ENCODE data around the gene EDNRA. TPM values are rescaled to one million over a fixed set of nuclear protein-coding genes. Genes with fewer than 3 reads are reported as not detected.
A peak's percentile ranks its signal among the peaks of the same experiment; 100 is the strongest.

The EDNRA gene
- total RNA-seq, 4 donors from 2014 or later: 12.7 to 25.5 (median 19.4) TPM

DNA sequence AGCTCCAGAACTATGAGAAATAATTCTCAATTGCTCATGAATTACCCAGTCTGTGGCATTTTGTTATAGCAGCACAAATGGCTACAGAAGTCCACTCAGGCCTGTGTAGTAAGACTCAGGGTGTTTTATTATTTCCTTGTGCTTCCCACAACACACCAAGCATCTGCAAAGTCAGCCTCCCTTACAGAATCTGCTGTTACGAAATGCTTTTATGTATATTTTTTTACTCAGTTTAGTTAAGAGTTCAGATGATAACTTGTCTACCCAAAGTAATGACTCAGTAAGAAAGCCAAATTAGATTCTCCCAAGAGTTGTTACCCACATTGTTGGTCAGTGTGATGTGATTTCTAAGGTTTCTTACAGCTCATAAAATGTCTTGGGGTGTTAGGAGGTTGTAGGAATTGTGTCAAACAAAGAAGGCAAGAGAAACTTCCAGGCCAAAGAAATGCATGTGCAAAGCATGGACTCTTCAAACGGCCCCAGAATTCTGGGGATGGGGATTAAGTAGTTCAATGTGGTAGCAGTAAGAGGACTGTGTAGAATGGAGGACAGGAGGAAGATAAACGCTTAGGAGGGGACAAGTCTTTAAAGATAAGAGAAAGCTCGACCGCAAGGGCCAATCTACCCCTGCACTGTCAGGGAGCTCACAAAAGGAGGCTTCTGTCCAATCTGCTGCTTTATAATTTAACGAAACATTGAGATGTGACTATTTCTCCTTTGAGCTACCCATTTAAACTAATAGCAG lies 100.9 kb downstream of the EDNRA start:
- 83 to 87% methylated on average over 6 of the region's 6 CpGs for WGBS, 2 donors
- TF ChIP-seq EP300 (IDR thresholded peaks at IDR 0.05) (no peak), POLR2A (IDR thresholded peaks at IDR 0.05) (no peak)
- TF ChIP-seq, protein P1, sequence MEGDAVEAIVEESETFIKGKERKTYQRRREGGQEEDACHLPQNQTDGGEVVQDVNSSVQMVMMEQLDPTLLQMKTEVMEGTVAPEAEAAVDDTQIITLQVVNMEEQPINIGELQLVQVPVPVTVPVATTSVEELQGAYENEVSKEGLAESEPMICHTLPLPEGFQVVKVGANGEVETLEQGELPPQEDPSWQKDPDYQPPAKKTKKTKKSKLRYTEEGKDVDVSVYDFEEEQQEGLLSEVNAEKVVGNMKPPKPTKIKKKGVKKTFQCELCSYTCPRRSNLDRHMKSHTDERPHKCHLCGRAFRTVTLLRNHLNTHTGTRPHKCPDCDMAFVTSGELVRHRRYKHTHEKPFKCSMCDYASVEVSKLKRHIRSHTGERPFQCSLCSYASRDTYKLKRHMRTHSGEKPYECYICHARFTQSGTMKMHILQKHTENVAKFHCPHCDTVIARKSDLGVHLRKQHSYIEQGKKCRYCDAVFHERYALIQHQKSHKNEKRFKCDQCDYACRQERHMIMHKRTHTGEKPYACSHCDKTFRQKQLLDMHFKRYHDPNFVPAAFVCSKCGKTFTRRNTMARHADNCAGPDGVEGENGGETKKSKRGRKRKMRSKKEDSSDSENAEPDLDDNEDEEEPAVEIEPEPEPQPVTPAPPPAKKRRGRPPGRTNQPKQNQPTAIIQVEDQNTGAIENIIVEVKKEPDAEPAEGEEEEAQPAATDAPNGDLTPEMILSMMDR (IDR thresholded peaks at IDR 0.05): no peak
- Histone ChIP-seq H3K27ac (no peak overlapping the region), H3K36me3 (no peaks in the 10 kb centered on the region), H3K9me3 (peaks cover 0 to 10% (median 2%) of the 10 kb centered on the region in 4 donors), H3K4me1 (peaks cover 0 to 6% (median 0%) of the 10 kb centered on the region in 4 donors), H3K4me3 (no peak overlapping the region), H3K27me3 (no peaks in the 10 kb centered on the region)
- DNase-seq (ENCODE audit: low spot score in 2 of 2): no peak

DNA sequence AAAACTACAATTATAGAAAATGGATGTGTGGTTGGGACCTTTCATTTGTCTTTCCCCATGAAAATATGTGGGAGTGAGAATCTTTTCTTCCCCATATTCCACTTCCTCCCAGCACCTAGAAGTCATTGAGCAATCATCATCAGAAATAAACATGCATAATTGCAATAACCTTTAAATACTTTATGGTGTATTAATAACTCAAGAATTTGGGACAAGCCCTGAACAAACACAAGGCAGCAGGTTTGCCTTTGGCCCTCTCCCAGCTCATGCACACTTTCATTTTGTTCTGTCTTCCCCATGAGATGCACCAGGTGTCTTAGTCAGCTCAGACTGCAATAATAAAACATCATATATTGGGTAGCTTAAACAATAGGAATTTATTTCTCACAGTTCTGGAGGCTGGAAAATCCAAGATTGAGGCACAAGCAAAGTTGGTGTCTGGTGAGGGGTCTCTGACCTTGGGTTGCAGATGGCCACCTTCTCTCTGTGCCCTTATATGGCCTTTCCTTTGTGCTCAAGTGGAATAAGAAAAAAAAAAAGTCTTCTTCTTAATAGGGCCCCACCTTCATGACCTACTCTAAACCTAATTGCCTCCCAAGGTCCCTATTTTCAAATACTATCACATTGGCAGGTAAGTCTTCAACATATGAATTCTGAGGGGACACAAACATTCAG lies 101.6 kb downstream of the EDNRA start:
- DNase-seq (ENCODE audit: low spot score in 2 of 2): no peak
- Histone ChIP-seq H3K9me3 (peaks cover 0 to 10% (median 2%) of the 10 kb centered on the region in 4 donors), H3K36me3 (no peaks in the 10 kb centered on the region), H3K27me3 (no peaks in the 10 kb centered on the region), H3K4me3 (no peak overlapping the region), H3K4me1 (peaks cover 0 to 14% (median 0%) of the 10 kb centered on the region in 4 donors), H3K27ac (no peak overlapping the region)
- TF ChIP-seq, protein P1 (IDR thresholded peaks at IDR 0.05): no peak
- TF ChIP-seq POLR2A (IDR thresholded peaks at IDR 0.05): no peak
- no peak for TF ChIP-seq EP300 (IDR thresholded peaks at IDR 0.05)

DNA sequence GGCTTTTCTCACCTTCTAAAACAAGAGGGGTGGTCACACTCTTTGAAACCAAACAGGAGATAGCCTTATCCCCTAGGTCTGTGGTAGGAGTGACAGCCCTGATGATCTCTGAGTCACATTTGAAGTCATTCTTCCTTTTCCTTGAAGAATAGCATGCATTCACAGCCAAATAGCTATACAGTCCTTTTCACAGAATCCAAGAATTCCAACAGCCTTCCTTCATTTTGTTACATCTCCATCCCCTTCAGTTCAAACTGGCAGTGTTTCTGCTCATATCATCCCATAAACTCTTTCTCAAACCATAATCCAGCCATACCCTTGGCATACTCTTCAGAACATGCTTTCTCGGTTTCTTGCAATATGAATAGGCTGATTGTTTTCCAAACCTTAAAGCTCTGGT lies 103.0 kb downstream of the EDNRA start:
- WGBS, 2 donors: 49 to 63% methylated on average over 1 of the region's 1 CpG
- no peak overlapping the region for H3K27ac ChIP-seq
- no peak for TF ChIP-seq POLR2A (IDR thresholded peaks at IDR 0.05)
- TF ChIP-seq, protein P1 (IDR thresholded peaks at IDR 0.05): no peak
- no peak for TF ChIP-seq EP300 (IDR thresholded peaks at IDR 0.05)
- H3K4me3 ChIP-seq: no peak overlapping the region
- H3K4me1 ChIP-seq: peaks cover 0 to 19% (median 0%) of the 10 kb centered on the region in 4 donors
- no peak for DNase-seq (ENCODE audit: low spot score in 2 of 2)
- no peaks in the 10 kb centered on the region for H3K27me3 ChIP-seq
- peaks cover 0 to 10% (median 2%) of the 10 kb centered on the region in 4 donors for H3K9me3 ChIP-seq
- H3K36me3 ChIP-seq: no peaks in the 10 kb centered on the region

DNA sequence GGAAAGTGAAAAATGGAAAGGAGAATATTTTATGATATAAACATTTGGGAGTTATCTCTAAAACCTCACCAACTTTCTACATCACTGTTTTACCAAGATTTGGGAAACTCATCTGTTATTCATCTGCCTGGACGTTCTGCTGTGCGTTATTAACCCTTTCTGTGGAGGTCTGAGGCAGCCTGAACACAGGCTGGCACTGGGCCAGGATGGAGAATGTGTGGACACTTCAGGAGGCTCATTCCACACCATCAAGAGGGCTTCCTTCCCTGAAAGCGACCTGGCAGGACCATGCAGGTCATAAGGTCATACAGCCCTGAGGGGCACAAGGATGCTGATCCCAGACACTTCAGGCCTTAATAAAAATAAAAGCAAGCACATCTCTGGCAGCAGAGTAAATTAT lies 105.1 kb downstream of the EDNRA start:
- H3K4me3 ChIP-seq: no peak overlapping the region
- no peaks in the 10 kb centered on the region for H3K27me3 ChIP-seq
- TF ChIP-seq, protein P1 (IDR thresholded peaks at IDR 0.05): no peak
- TF ChIP-seq POLR2A (IDR thresholded peaks at IDR 0.05) (no peak), EP300 (IDR thresholded peaks at IDR 0.05) (no peak)
- no peak overlapping the region for H3K27ac ChIP-seq
- no peaks in the 10 kb centered on the region for H3K36me3 ChIP-seq
- H3K4me1 ChIP-seq: peaks cover 0 to 38% (median 2%) of the 10 kb centered on the region in 4 donors
- H3K9me3 ChIP-seq: peaks cover 0 to 10% (median 2%) of the 10 kb centered on the region in 4 donors
- DNase-seq (ENCODE audit: low spot score in 2 of 2): no peak
- 24 to 28% methylated on average over 3 of the region's 3 CpGs for WGBS, 2 donors

DNA sequence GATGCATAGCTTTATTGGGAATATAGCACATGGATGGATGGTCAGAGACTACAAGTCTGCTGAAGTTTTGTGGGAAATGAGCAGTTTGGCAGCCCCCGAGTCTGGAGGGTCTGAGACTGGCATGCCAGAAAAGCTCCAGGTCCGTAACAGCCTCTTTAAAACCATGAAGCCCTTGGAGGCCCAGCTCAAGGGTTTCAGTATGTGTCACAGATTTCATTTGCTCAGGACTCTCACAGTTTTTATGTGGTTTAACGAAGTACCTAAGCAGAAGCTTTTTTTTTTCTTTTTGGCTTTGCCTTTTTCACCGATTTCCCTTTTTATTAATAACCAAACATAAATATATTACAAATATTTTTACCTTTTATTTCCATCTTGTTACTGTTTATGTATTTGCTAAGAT lies 105.7 kb downstream of the EDNRA start:
- Histone ChIP-seq H3K27ac (peak overlapping the region in 1 of 4 donors; percentile 21), H3K4me1 (peaks cover 0 to 38% (median 2%) of the 10 kb centered on the region in 4 donors), H3K9me3 (peaks cover 0 to 10% (median 2%) of the 10 kb centered on the region in 4 donors), H3K27me3 (no peaks in the 10 kb centered on the region), H3K36me3 (no peaks in the 10 kb centered on the region), H3K4me3 (no peak overlapping the region)
- TF ChIP-seq, protein P1 (IDR thresholded peaks at IDR 0.05): no peak
- TF ChIP-seq EP300 (IDR thresholded peaks at IDR 0.05) (no peak), POLR2A (IDR thresholded peaks at IDR 0.05) (no peak)
- WGBS, 2 donors: 79 to 87% methylated on average over 4 of the region's 4 CpGs
- DNase-seq (ENCODE audit: low spot score in 2 of 2): no peak
